K562 (cell line): Measurements from ENCODE around the gene KCTD21.

ENCODE experiments used
- ARID2 ChIP-seq: fragments of 450-650 bp; IDR thresholded peaks from 2 replicates; pipeline ENCODE4 v1.6.1; 2017; ENCODE audit warnings: antibody characterized with exemption, mild to moderate bottlenecking
- CREM ChIP-seq: IDR thresholded peaks from 2 replicates; pipeline ENCODE4 v1.6.1; 2014; ENCODE audit warnings: antibody characterized with exemption, low read depth
- KLF16 ChIP-seq: IDR thresholded peaks from 2 replicates; pipeline ENCODE4 v1.6.1; 2016; ENCODE audit warnings: antibody characterized with exemption
- NR1H2 ChIP-seq: sonication (generic); formaldehyde crosslinking; IDR thresholded peaks from 2 replicates; pipeline ENCODE4 v1.4.0; 2020; ENCODE audit warnings: mild to moderate bottlenecking, missing genetic modification reagents
- SMARCA4 ChIP-seq: fragments of 450-650 bp; IDR thresholded peaks from 2 replicates; pipeline ENCODE4 v1.6.1; 2016
- SRF ChIP-seq, 2 experiments: fragments of 250-450, 450-650 bp in 1 of 2; sonication (Bioruptor Pico) in 1 of 2; sonication (generic) in 1 of 2; formaldehyde crosslinking; IDR thresholded peaks; 2 replicates each; pipeline versions ENCODE4 v1.5.0 to v1.5.1; 2020 to 2022; ENCODE audit warnings: mild to moderate bottlenecking in 1 of 2, missing genetic modification reagents in 1 of 2
- TF ChIP-seq, protein P1 (sequence below): fragments of 450-650 bp; formaldehyde crosslinking; IDR thresholded peaks from 2 replicates; pipeline ENCODE4 v1.4.0; 2022; ENCODE audit warnings: missing genetic modification characterization
- TF ChIP-seq, protein P2 (sequence below), 3 experiments: IDR thresholded peaks in 2 of 3; conservative IDR thresholded peaks in 1 of 3; 2 replicates each; pipeline ENCODE4 v1.5.1; 2011 to 2012; ENCODE audit warnings: low read length in 3 of 3, mild to moderate bottlenecking in 3 of 3, control low read depth in 2 of 3, improper control_type of control experiment in 1 of 3, inconsistent platforms in 1 of 3, low read depth in 1 of 3, mixed read lengths in 1 of 3, moderate library complexity in 1 of 3; ENCODE audit not compliant: insufficient read depth in 2 of 3

DNA sequence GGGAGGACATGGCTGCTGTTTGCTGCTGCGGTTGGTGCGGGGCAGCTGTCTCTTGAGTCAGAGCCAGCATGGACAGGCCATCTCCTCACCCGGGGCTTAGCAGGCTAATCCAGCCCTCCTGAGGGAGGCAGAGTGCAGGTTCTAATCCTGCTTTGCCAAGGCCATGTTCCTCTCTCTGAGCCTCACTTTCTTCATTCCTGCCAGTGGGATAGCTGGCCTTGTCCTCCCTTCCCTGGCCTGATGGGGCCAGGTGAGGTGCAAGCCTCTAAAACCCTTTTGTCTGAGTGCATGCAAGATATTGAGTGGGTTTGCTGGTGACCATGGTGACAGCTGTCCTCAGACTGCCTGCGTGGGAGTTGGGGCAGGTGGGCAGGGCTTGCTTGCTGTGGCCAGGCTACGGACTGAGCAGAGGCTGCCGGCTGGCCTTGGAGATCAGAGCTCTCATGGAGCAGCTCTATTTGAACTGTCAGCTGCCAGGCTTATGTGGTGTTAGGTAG, 3.8 kb upstream of the KCTD21 start:
- no peak for TF ChIP-seq SMARCA4
- no peak for TF ChIP-seq NR1H2 (CRISPR knock-in tag)
- no peak for TF ChIP-seq KLF16
- TF ChIP-seq ARID2: no peak
- no peak for TF ChIP-seq CREM
- TF ChIP-seq SRF (CRISPR knock-in tag; IDR thresholded peaks at IDR 0.05): no peak
- TF ChIP-seq, protein P1, sequence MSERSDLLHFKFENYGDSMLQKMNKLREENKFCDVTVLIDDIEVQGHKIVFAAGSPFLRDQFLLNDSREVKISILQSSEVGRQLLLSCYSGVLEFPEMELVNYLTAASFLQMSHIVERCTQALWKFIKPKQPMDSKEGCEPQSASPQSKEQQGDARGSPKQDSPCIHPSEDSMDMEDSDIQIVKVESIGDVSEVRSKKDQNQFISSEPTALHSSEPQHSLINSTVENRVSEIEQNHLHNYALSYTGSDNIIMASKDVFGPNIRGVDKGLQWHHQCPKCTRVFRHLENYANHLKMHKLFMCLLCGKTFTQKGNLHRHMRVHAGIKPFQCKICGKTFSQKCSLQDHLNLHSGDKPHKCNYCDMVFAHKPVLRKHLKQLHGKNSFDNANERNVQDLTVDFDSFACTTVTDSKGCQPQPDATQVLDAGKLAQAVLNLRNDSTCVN (CRISPR knock-in tag): no peak
- TF ChIP-seq, protein P2, sequence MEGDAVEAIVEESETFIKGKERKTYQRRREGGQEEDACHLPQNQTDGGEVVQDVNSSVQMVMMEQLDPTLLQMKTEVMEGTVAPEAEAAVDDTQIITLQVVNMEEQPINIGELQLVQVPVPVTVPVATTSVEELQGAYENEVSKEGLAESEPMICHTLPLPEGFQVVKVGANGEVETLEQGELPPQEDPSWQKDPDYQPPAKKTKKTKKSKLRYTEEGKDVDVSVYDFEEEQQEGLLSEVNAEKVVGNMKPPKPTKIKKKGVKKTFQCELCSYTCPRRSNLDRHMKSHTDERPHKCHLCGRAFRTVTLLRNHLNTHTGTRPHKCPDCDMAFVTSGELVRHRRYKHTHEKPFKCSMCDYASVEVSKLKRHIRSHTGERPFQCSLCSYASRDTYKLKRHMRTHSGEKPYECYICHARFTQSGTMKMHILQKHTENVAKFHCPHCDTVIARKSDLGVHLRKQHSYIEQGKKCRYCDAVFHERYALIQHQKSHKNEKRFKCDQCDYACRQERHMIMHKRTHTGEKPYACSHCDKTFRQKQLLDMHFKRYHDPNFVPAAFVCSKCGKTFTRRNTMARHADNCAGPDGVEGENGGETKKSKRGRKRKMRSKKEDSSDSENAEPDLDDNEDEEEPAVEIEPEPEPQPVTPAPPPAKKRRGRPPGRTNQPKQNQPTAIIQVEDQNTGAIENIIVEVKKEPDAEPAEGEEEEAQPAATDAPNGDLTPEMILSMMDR (IDR thresholded peaks at IDR 0.05 in 2 of 3, conservative IDR thresholded peaks at IDR 0.05 in 1 of 3; ENCODE audit: insufficient read depth in 2 of 3, low read depth in 1 of 3, low read length in 3 of 3): no peak
